ENCODE results near the gene PTPRG. TPM values are rescaled to one million over a fixed set of nuclear protein-coding genes. Genes with fewer than 3 reads are reported as not detected.

PTPRG gene
- polyA plus RNA-seq, 3 donors, result not detected

DNA sequence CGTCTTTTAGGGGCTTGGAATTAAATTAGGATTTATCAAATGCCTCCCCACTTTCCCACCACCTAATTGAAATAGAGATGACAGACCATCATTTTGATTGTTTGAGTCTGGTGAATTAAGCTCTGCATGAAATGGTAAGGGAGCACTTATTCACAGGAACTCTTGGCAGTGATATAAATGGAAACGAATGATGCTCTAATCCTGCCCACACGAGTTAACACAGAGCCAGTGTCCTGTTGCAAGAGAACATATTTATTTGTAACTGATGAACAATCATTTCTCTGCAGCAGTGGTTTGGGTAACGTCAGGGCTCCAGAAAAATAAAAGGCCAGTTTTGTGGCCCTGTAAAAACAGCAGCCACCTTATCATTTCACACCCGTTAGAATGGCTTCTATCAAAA, 648.6 kb downstream of the PTPRG start:
- WGBS (ENCODE audit: insufficient coverage), result 37% methylated on average over 2 of the region's 5 CpGs

GRCh38 chr3:62211675-62212429, 650.5 kb downstream of the PTPRG start:
- no peak overlapping the region for H3K4me3 Mint-ChIP-seq
- no peaks in the 10 kb centered on the region for H3K36me3 ChIP-seq (replicated peaks in 1 of 2; ENCODE audit: control insufficient read depth in 1 of 2, insufficient read depth in 2 of 2, low read length in 2 of 2)
- no peak overlapping the region for H3K27ac ChIP-seq (ENCODE audit: low read depth in 1 of 2, low read length in 2 of 2)
- H3K9me3 ChIP-seq (replicated peaks in 1 of 2; ENCODE audit: control insufficient read depth in 1 of 2, insufficient read depth in 1 of 2, low read length in 2 of 2), result no peaks in the 10 kb centered on the region
- no peak overlapping the region for H3K27ac Mint-ChIP-seq
- no peaks in the 10 kb centered on the region for H3K4me1 ChIP-seq (ENCODE audit: control insufficient read depth in 1 of 2, insufficient read depth in 2 of 2, low read length in 2 of 2)
- H3K9me3 Mint-ChIP-seq, result peaks cover 0 to 12% (median 0%) of the 10 kb centered on the region in 7 donors
- H3K4me2 ChIP-seq (replicated peaks; ENCODE audit: extremely low read depth, low read length, poor library complexity, severe bottlenecking), result no peak overlapping the region
- no peak for TF ChIP-seq CTCF (IDR thresholded peaks at IDR 0.05)
- H3K79me2 ChIP-seq (ENCODE audit: insufficient read depth, low read length), result no peaks in the 10 kb centered on the region
- H3K27me3 ChIP-seq (ENCODE audit: control insufficient read depth in 2 of 2, insufficient read depth in 2 of 2, low read length in 2 of 2), result no peaks in the 10 kb centered on the region
- peaks cover 6% of the 10 kb centered on the region for H3K4me1 Mint-ChIP-seq
- intact Hi-C loops (cut with micrococcal nuclease), result no loop called here
- peaks cover 0 to 3% (median 0%) of the 10 kb centered on the region in 3 donors for H3K27me3 Mint-ChIP-seq (ENCODE audit: low read depth in 3 of 3)
- H3K4me3 ChIP-seq (replicated peaks in 1 of 3; ENCODE audit: low read depth in 2 of 3, low read length in 3 of 3), result no peak overlapping the region
- no peaks in the 10 kb centered on the region for H3K36me3 Mint-ChIP-seq
- H4K20me1 ChIP-seq (ENCODE audit: insufficient read depth, low read length), result no peaks in the 10 kb centered on the region
- 20% methylated on average over 1 of the region's 8 CpGs for WGBS (ENCODE audit: insufficient coverage)
- no peak for DNase-seq
- no peak overlapping the region for H2AFZ ChIP-seq (ENCODE audit: insufficient read depth, low read depth, low read length, poor library complexity, severe bottlenecking)
- H3K9ac ChIP-seq (ENCODE audit: insufficient read depth, low read length, poor library complexity, severe bottlenecking), result no peak overlapping the region

More for the DNA sequence above, 648.6 kb downstream of the PTPRG start:
- intact Hi-C loops (cut with micrococcal nuclease), result no loop called here
- Mint-ChIP-seq H3K27me3 (ENCODE audit: low read depth in 3 of 3) (peaks cover 0 to 5% (median 3%) of the 10 kb centered on the region in 3 donors), H3K4me3 (no peak overlapping the region), H3K36me3 (no peaks in the 10 kb centered on the region), H3K27ac (no peak overlapping the region), H3K9me3 (peaks cover 0 to 9% (median 0%) of the 10 kb centered on the region in 7 donors), H3K4me1 (peaks cover 6% of the 10 kb centered on the region)
- no peak overlapping the region for H3K4me3 ChIP-seq (replicated peaks in 1 of 3; ENCODE audit: low read depth in 2 of 3, low read length in 3 of 3)
- no peak overlapping the region for H2AFZ ChIP-seq (ENCODE audit: insufficient read depth, low read depth, low read length, poor library complexity, severe bottlenecking)
- H4K20me1 ChIP-seq (ENCODE audit: insufficient read depth, low read length), result no peaks in the 10 kb centered on the region
- H3K27ac ChIP-seq (ENCODE audit: low read depth in 1 of 2, low read length in 2 of 2), result no peak overlapping the region
- H3K4me2 ChIP-seq (replicated peaks; ENCODE audit: extremely low read depth, low read length, poor library complexity, severe bottlenecking), result no peak overlapping the region
- H3K79me2 ChIP-seq (ENCODE audit: insufficient read depth, low read length), result no peaks in the 10 kb centered on the region
- H3K4me1 ChIP-seq (ENCODE audit: control insufficient read depth in 1 of 2, insufficient read depth in 2 of 2, low read length in 2 of 2), result no peaks in the 10 kb centered on the region
- no peak overlapping the region for H3K9ac ChIP-seq (ENCODE audit: insufficient read depth, low read length, poor library complexity, severe bottlenecking)
- no peak for DNase-seq
- H3K27me3 ChIP-seq (ENCODE audit: control insufficient read depth in 2 of 2, insufficient read depth in 2 of 2, low read length in 2 of 2), result no peaks in the 10 kb centered on the region
- no peaks in the 10 kb centered on the region for H3K36me3 ChIP-seq (replicated peaks in 1 of 2; ENCODE audit: control insufficient read depth in 1 of 2, insufficient read depth in 2 of 2, low read length in 2 of 2)
- no peak for TF ChIP-seq CTCF (IDR thresholded peaks at IDR 0.05)
- no peaks in the 10 kb centered on the region for H3K9me3 ChIP-seq (replicated peaks in 1 of 2; ENCODE audit: control insufficient read depth in 1 of 2, insufficient read depth in 1 of 2, low read length in 2 of 2)
